GM06990 (cell line): ENCODE results near the gene NHS.

Experiments
- DNase-seq: peaks from one replicate; pipeline ENCODE4 v3.0.0-alpha.2; 2011; ENCODE audit not compliant: insufficient read length; ENCODE audit errors: extremely low read depth
- H3K27me3 ChIP-seq: replicated peaks from 2 replicates; pipeline ENCODE4 v1.6.0; 2011; ENCODE audit warnings: low read length; ENCODE audit not compliant: control insufficient read depth, insufficient read depth
- H3K36me3 ChIP-seq: 2 replicates; pipeline ENCODE4 v1.5.1; 2011; ENCODE audit warnings: low read length; ENCODE audit not compliant: control insufficient read depth, insufficient read depth
- H3K4me3 ChIP-seq: replicated peaks from 2 replicates; pipeline ENCODE4 v1.5.1; 2011; ENCODE audit warnings: low read depth, mild to moderate bottlenecking, control low read depth, low read length
- CTCF ChIP-seq: IDR thresholded peaks from 2 replicates; pipeline ENCODE4 v1.5.1; 2011; ENCODE audit warnings: low read length, control low read depth, mild to moderate bottlenecking, inconsistent platforms; ENCODE audit not compliant: insufficient read depth, poor library complexity, severe bottlenecking

Gene NHS

GRCh38 chrX:17670874-17671273 lies 295.9 kb downstream of the NHS start:
- Histone ChIP-seq H3K27me3 (no peaks in the 10 kb centered on the region), H3K4me3 (no peak overlapping the region)
- no peak for TF ChIP-seq CTCF

GRCh38 chrX:17674601-17675000 lies 299.6 kb downstream of the NHS start:
- Histone ChIP-seq H3K27me3 (no peaks in the 10 kb centered on the region), H3K36me3 (no peaks in the 10 kb centered on the region), H3K4me3 (no peak overlapping the region)
- no peak for TF ChIP-seq CTCF
- no peak for DNase-seq

More at GRCh38 chrX:17670874-17671273, 295.9 kb downstream of the NHS start:
- no peaks in the 10 kb centered on the region for H3K36me3 ChIP-seq
- DNase-seq, result no peak

- no peaks in the 10 kb centered on the region for H3K36me3 ChIP-seq
- no peaks in the 10 kb centered on the region; the same call in 1 of the 2 replicates for H3K27me3 ChIP-seq
- no peak for TF ChIP-seq CTCF
- no peak for DNase-seq
- H3K4me3 ChIP-seq, result no peak overlapping the region
Observed at GRCh38 chrX:17679261-17679660, 304.3 kb downstream of the NHS start.

- Histone ChIP-seq H3K4me3 (no peak overlapping the region), H3K27me3 (no peaks in the 10 kb centered on the region; the same call in 1 of the 2 replicates), H3K36me3 (no peaks in the 10 kb centered on the region)
- no peak for TF ChIP-seq CTCF
- DNase-seq, result no peak
Observed at GRCh38 chrX:17679820-17680219, 304.8 kb downstream of the NHS start.

- H3K4me3 ChIP-seq, result no peak overlapping the region
- no peak for TF ChIP-seq CTCF
- H3K36me3 ChIP-seq, result no peaks in the 10 kb centered on the region
- H3K27me3 ChIP-seq, result no peaks in the 10 kb centered on the region; the same call in 1 of the 2 replicates
- DNase-seq, result no peak
Observed at GRCh38 chrX:17680732-17681413, 305.9 kb downstream of the NHS start.

- DNase-seq, result no peak
- H3K27me3 ChIP-seq, result no peaks in the 10 kb centered on the region; the same call in 1 of the 2 replicates
- TF ChIP-seq CTCF, result no peak
Observed at GRCh38 chrX:17682259-17682658, 307.3 kb downstream of the NHS start.

More at GRCh38 chrX:17682259-17682658, 307.3 kb downstream of the NHS start:
- H3K36me3 ChIP-seq, result no peaks in the 10 kb centered on the region
- no peak overlapping the region for H3K4me3 ChIP-seq
